Jurkat, Clone E6-1 (cell line): ENCODE data around the gene AFF1.

ENCODE experiments used
- DNase-seq: peaks from one replicate; pipeline ENCODE4 v3.0.0-alpha.2; 2011; ENCODE audit warnings: low read depth, low spot score
- H3K4me3 ChIP-seq: 2 replicates; pipeline ENCODE4 v1.5.1; 2011; ENCODE audit warnings: mild to moderate bottlenecking, low read length, control low read depth, moderate library complexity

AFF1 gene

DNA sequence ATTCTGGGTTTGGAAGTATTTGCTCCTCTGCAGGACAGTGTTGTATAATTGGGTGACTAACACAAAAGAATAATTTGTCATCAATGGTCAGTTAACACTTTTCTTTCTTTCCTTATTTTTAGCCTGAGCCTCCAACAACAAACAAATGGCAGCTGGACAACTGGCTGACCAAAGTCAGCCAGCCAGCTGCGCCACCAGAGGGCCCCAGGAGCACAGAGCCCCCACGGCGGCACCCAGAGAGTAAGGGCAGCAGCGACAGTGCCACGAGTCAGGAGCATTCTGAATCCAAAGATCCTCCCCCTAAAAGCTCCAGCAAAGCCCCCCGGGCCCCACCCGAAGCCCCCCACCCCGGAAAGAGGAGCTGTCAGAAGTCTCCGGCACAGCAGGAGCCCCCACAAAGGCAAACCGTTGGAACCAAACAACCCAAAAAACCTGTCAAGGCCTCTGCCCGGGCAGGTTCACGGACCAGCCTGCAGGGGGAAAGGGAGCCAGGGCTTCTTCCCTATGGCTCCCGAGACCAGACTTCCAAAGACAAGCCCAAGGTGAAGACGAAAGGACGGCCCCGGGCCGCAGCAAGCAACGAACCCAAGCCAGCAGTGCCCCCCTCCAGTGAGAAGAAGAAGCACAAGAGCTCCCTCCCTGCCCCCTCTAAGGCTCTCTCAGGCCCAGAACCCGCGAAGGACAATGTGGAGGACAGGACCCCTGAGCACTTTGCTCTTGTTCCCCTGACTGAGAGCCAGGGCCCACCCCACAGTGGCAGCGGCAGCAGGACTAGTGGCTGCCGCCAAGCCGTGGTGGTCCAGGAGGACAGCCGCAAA is 179.6 kb downstream of the AFF1 start:
- DNase-seq, result no peak
- no peak overlapping the region for H3K4me3 ChIP-seq

DNA sequence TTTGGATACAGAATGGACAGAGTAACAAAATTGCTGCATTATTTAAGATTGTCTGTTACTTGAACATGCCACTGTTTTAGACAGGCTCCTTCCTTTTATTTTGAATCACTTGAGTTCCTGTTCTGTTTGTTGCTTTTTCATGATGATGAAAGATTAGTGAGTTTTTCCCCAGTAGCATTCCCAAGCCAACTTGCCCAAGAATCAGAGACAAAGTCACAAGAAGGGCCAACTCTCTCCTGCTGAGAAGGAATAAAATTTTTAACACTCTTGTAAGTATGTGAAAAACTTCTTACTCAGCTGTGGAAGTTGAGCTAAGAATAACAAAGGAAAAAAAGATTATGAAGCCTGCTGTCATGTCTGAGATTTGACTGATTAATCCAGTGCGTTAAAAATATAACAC is 181.4 kb downstream of the AFF1 start:
- H3K4me3 ChIP-seq, result no peak overlapping the region
- DNase-seq, result no peak

DNA sequence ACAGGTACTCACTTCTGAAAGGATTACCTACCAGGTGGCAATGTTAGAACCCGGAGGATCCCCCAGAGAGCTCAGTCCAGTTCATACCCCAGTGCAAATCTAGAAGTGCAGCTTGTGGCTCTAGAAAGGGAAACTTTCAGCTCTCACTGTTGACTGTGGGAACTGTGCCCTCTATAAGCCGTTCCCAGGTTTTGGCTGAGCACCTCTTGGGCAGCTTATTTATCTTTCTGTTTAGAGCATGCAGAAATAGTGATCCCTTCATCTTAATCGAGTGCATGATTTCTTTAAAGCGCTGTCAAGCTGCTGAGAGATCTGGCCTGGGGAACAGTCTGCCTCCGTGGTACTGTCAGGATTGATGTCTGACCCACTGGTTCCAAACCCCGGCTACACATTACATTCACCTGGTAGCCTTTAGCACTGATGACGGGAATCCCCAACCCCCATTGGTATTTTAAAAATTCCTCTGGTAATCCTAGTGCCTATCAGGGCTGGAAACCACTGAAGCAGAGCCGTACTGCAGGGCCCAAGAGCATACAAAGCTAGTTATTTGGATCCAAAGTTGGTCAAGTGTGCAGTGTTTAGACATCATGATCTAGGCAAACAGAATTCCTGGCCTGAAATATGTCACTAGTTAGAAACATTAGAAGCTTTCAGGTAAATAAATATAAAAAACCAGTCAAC is 182.4 kb downstream of the AFF1 start:
- no peak for DNase-seq
- no peak overlapping the region for H3K4me3 ChIP-seq

DNA sequence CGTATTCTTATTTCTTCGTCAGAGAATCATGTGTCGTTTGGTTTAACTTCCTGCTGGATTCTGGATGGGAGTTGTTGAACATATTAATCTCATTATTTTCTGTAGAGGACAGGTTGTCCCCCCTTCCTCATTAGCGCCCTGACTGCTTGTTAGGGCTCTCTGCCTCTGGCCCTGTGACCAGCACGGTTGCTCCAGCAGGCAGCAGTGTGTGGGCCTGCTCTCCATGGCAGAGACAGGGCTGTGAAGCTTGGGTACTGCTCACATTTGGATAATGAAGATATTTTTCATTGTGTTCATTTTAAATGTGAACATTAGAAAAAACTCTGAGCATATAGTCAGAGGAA is 182.9 kb downstream of the AFF1 start:
- DNase-seq, result no peak
- H3K4me3 ChIP-seq, result no peak overlapping the region

DNA sequence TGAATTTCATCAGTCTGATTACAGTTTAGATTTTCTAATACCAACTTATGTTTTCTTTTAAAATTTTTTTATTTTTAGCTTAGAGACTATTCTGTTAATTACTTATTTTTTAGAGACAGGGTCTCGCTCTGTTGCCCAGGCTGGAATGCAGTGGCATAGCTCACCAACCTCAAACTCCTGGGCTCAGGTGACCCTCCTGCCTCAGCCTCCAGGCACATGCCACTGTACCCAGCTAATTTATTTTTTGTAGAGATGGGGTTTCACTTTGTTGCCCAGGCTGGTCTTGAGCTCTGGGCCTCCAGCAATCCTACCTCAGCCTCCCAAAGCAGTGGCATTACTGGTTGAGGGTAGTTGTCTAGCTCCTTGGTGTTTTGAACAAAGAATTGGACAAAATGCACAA is 183.6 kb downstream of the AFF1 start:
- no peak overlapping the region for H3K4me3 ChIP-seq
- DNase-seq, result no peak

DNA sequence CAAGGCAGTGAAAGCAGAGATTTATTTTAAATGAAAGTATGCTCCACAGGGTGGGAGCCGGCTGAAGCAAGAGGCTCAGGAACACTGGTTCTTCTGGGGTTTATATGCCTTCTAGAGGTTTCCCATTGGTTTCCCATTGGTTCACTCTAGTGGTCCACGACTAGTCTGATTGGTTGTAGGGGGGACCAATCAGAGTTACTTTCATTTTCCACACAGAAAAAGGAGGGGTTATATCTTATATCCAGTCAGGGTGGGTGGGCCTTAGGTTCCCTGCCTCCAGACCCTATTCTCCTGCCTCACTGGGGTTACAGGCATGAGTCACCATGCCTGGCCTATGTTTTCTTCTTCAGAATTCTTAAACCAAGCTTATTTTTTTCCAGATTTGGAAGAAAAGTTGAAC is 184.0 kb downstream of the AFF1 start:
- H3K4me3 ChIP-seq, result no peak overlapping the region
- peak; percentile 37 for DNase-seq

DNA sequence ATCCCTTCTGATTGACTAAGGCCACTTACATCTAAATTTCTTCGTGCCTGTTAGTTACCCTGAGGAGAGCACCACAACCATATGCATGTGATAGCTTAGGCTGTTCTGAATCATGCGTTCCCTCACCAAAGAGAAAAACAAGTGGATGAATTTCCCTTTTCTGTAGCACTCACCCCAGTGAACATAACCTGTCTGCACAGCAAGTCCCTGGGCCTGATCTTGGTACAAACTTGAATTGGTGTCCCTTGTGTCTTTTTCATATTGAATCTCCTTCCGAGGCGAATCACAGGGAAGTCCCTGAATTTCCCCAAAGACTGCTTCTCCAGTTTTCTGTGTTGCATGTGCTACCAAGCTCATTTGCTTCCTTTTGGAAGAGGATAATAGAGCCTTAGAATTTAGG is 185.2 kb downstream of the AFF1 start:
- DNase-seq, result no peak
- no peak overlapping the region for H3K4me3 ChIP-seq

DNA sequence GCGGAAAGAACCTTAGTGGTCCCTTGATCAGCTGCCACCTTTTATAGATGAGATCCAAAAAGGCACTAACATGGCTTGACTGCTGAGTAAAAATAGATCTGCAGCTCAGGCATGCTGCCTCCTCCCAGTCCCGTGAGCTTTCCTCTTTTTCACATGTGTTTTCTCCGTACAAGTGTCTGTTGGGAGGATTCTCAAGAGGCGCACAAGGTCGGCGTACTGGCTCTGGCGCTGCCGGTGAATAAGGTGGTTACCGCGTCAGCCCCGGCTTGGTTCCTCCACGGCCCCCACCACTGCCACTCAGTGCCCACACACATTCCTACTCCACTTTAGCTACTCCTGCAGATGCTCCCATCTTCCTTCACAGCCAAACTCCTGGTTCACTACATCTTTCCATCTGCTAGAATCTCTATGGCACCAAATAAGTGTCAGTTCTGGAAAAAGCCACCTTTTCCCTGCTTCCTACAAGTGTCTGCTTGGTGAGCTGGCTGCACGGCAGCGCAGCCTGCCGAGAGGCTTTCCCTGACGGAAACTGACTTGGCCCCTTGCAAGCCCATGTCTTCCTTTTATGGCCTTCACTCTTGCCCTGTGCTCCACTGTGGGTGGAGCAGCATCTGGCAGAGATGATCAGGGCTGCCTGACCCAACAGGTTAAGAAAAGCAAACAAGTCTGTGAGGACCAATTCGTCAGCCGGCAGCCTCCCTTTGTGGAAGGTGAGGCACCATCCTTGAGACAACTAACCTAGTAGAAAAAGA is 185.8 kb downstream of the AFF1 start:
- H3K4me3 ChIP-seq, result no peak overlapping the region
- no peak for DNase-seq

DNA sequence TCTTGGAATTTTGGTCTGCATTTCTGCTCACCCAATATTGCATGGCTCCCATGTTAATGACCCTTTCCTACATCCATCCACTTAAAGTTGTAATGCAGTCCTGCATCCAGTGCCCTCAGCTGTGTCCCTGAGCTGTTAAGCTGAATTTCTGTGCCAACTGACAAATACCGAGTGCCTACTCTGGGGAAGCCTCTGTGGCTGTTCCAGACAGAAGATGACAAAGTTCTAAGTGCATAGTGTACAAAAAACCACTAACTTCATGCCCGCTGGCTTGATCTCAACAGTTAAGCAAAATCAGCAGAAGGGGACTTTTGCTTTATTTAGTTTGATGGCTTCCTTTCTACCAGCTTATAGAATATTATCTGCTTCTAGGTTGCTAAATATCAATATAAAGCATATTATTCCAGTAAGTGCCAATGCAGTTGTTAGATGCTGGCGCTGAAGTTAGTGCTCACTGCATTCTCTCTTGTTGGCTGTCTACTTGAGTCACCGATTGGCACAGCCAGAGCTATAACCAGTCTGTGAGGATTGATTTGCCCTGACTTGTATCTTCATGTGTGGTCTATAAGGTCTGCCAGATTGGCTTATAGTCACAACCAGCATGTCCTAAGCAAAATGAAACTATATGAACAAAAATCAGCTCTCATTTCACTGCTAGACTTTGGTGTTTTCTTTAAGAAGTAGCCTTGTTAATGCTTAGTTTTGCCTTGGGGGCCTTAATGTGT is 186.7 kb downstream of the AFF1 start:
- no peak overlapping the region for H3K4me3 ChIP-seq
- no peak for DNase-seq

DNA sequence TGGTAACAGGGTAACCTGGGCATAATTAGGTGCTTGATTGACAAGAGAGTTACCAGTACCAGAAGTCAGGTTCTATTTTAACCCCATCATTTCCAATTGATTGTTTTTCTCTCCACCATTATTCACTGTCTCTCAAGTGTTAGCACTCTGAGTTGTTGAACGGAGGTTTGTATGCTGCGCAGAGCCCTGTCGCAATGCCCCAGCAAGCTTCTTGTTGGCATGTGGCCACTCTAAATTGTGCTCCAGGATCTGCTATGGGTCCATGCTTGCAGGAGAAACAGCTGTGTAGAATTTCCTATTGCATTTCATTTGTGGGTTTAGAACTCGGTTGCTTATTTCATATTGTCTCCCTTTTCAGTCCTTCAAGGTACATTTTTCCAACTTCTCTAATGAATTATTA is 187.4 kb downstream of the AFF1 start:
- no peak for DNase-seq
- H3K4me3 ChIP-seq, result no peak overlapping the region

DNA sequence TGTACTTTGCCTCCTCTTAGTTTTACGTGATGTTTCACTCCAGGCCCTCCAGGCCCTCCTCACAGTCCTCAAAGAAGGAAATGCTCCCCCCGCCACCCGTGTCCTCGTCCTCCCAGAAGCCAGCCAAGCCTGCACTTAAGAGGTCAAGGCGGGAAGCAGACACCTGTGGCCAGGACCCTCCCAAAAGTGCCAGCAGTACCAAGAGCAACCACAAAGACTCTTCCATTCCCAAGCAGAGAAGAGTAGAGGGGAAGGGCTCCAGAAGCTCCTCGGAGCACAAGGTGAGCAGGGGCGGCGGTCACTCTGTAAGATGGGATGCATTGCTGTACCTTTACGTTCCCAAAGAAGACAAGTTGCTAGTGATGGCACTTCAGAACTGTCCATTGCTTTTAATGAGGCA is 191.2 kb downstream of the AFF1 start:
- H3K4me3 ChIP-seq, result no peak overlapping the region
- DNase-seq, result no peak

DNA sequence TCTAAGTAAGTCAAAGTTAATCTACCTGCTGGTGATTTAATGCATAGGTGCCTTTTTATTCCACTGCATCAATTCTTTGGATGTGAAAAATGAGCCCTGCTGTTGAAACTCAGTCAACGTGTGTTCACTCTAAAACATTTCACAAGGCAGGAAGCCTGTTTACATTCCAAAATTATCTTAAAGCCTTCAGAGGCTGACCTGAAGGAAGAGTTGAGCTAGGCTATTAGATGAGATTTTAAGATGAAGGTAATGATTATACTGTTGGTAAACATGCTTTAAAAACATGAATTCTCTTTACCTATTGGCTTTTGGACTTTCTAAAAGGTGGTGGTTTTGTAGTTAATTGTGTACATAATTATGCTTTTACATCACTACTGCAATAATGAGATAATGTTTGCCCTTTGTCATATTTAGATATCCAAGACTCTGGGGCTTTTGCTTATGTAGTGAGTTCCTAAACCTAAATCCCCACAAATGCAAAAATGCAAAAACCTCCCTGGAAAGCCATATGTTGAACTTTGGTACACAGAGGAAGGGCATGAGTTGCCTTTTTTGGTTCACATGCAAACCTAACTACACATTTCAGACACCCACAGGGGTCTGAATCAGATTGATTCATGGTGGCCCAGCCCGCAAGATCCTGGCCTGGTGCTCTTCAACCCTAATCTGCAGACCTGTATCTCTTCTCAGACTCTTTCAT is 193.3 kb downstream of the AFF1 start:
- no peak overlapping the region for H3K4me3 ChIP-seq

DNA sequence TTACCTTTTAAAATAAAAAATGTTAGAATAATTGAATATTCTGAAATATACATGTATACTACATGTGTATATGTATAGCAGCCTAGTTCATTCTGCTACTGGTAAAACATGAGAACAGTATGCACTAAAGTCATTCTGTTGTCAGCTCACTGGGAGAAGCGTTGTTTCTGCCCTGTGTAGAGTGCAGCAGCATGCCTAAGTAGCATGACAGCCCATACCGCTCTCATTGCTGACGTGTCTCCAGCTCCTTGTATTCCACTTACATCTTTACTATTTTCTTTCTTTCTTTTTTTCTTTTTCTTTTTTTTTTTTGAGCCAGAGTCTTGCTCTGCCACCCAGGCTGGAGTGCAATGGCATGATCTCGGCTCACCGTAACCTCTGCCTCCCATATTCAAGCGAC is 194.9 kb downstream of the AFF1 start:
- DNase-seq, result no peak

More for the DNA sequence above, 193.3 kb downstream of the AFF1 start:
- no peak for DNase-seq

DNA sequence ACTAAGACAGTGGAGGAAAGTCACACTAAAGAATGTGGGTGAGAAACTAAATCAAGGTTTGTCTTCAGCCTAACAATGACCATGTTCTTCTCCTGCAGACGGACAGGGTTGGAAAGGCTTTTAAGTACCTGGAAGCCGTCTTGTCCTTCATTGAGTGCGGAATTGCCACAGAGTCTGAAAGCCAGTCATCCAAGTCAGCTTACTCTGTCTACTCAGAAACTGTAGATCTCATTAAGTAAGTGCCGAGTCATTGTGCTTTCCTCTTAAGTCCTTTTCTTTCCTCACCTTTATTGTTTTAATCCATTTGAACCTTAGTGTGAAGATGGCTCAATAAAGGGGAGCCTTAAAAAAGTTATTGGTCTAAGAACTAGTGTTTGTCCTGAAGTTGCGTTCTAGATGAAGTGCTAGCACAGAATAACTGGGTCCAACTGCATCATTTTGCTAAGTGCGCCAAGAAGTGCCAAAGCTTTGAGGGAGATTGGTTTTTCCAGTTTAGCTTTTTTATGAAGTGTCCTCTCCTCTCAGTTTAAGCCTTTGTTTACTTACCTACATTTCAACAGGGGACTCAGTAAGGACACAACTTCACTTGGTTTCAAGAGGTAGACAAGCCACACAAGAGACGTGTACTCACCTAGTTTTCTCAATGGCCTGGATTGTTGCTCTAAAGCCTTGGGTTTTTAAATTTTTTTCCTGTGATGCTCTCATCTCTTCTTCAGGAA is 196.3 kb downstream of the AFF1 start:
- no peak overlapping the region for H3K4me3 ChIP-seq
- DNase-seq, result no peak

More for the DNA sequence above, 194.9 kb downstream of the AFF1 start:
- no peak overlapping the region for H3K4me3 ChIP-seq

DNA sequence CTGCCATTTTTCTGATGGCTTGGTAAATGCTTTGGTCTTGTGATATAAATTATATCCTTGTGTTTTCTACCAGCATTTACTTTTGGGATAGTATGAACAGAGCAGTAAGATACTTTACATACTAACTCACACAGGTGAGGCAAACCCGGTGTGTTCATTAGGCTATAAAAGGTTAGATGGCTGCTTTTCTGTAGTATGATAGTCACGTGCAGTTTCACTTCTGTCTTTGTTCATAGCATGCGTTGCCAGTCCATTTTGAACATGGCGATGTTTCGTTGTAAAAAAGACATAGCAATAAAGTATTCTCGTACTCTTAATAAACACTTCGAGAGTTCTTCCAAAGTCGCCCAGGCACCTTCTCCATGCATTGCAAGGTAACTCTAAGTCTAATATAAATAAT is 197.2 kb downstream of the AFF1 start:
- H3K4me3 ChIP-seq, result no peak overlapping the region

DNA sequence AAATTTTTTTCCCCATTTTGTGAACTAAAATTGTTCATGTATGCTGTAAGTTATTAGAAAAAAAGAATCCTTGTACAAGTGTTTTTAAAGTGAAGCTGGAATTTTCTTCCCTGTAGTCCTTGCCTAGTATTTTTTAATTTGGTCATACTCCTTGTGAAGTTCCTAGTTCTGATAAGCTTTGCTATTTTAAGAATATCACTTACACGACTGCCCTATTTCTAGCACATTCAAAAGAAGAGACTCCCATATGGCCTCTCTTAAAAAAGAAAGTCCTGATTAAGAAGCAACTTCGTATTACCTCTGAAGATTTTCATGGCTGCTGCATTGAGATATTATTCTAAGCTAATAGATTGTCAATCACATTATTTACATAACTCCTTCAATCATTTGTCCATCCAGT is 198.4 kb downstream of the AFF1 start:
- no peak for DNase-seq
- H3K4me3 ChIP-seq, result no peak overlapping the region

More for the DNA sequence above, 197.2 kb downstream of the AFF1 start:
- no peak for DNase-seq

DNA sequence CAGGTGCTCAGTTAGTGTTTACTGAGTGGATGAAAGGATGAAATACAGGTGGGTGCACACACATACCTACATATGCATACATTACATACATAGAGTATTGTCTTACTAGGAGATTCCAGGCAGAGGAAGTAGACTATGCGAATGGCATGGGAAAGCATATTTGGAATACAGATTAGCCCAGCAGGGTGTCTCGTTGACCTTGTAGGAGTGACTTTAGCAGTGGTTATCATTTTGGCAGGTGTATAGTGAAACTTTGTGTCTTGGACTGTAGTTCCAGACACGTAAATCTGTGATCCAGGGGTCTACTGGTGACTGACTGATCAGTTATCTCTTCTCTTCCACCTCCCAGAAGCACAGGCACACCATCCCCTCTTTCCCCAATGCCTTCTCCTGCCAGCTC is 199.3 kb downstream of the AFF1 start:
- no peak for DNase-seq
- no peak overlapping the region for H3K4me3 ChIP-seq

DNA sequence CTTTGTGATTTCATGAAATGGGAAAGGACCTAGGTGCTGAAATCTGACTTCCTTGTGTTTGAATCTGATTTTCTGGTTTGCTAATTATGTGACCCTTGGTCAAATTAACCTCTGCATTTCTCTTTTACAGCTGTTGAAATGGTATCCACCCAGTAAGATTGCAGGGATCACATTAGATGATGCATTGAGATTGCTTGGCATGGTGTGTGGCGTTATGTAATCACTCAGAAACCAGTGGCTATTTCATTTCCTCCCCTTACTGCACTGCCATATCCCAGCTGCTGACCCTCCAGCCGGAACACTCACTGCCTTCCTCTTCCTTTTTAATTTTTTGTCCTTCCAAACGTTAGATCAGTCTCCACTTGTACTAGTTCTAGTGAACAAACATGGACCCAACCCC is 206.6 kb downstream of the AFF1 start:
- DNase-seq, result no peak
- no peak overlapping the region for H3K4me3 ChIP-seq
